GM12873 (cell line): Measurements from ENCODE around the gene SOX2.

ENCODE experiments used
- TF ChIP-seq, protein P1 (sequence below): IDR thresholded peaks from 2 replicates; pipeline ENCODE4 v1.5.1; 2012; ENCODE audit warnings: low read depth, mild to moderate bottlenecking, moderate library complexity, low read length, control low read depth; ENCODE audit not compliant: insufficient read depth; ENCODE audit errors: missing control alignments

The SOX2 gene

DNA sequence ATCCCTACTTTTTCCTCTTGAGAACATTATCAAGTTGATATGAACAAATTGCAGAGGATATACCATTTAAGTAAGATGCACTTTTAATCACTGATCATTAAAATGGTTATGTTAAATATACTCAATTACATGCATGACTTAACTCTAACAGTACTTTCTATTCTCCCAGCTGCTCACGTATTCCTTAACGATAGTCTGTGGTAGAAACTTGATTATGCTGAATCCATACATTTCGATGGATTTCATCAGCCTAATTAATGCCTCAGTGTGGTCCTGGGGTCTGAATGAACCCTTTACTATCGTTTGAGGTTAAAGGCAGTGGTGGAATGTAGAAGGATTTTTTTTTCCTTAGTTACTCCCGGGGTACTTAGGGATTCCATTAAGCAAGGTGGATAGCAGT, 18.6 kb downstream of the SOX2 start:
- TF ChIP-seq, protein P1, sequence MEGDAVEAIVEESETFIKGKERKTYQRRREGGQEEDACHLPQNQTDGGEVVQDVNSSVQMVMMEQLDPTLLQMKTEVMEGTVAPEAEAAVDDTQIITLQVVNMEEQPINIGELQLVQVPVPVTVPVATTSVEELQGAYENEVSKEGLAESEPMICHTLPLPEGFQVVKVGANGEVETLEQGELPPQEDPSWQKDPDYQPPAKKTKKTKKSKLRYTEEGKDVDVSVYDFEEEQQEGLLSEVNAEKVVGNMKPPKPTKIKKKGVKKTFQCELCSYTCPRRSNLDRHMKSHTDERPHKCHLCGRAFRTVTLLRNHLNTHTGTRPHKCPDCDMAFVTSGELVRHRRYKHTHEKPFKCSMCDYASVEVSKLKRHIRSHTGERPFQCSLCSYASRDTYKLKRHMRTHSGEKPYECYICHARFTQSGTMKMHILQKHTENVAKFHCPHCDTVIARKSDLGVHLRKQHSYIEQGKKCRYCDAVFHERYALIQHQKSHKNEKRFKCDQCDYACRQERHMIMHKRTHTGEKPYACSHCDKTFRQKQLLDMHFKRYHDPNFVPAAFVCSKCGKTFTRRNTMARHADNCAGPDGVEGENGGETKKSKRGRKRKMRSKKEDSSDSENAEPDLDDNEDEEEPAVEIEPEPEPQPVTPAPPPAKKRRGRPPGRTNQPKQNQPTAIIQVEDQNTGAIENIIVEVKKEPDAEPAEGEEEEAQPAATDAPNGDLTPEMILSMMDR = no peak

DNA sequence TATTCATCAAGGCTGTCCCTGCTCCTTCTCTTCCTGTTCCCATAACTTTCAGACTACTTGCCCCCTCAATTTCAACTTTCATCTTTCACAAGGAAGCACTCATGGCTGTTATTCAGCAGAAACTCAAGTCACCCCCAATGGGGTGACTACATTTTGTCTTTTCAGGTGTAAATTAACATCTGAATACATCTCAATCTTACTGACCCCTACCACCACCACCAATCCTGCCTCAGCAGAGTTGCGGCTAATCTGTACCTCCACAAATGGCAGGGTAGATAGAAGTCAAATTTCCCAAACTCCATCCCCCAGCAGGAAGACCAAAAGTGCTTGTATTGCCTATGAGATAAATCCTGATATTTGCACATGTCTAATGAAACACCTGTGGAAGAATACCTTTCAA, 19.2 kb downstream of the SOX2 start:
- TF ChIP-seq, protein P1 = no peak

GRCh38 chr3:181735911-181736310, 24.2 kb downstream of the SOX2 start:
- TF ChIP-seq, protein P1 = no peak

GRCh38 chr3:181738551-181738950, 26.8 kb downstream of the SOX2 start:
- TF ChIP-seq, protein P1 = no peak

DNA sequence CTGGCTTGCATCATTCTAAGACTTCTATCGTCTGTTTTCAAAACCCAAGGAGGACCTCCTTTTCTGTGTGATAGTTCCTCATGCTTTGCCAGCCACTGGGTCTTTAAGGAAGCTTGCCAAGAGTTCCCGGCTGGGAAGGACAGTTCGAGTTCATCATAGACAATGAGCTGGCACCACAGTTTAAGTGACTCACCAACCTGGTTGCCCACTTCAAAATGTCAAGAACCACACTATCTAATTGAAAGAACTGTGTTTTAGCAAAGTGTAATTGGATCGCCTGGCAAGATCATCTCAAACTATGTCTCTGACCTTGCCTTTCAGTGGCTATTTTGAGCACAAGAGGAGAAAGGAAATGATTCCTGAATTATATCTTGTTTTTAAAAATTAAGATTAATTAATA, 27.9 kb downstream of the SOX2 start:
- TF ChIP-seq, protein P1 = no peak

DNA sequence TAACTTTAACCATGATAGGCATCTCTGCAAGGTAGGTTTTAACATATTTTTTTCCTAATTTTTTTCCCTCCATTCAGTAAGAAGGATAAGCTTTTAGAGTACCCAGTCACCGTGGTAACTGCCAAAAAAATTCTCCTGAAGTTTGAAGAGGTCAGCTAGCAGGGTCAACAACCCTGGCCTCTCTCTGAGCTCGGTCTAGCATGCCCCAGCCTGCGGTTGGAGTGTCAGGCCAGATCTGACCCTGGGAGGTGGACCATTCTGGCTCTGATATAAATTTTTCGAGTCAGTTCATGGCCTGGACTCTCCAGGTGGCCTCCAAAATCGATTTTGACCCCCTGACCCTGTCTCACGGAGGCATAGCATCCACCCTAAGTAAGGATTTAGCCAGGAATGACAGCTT, 29.7 kb downstream of the SOX2 start:
- TF ChIP-seq, protein P1 = no peak

GRCh38 chr3:181752202-181752671, 40.5 kb downstream of the SOX2 start:
- TF ChIP-seq, protein P1 = no peak
